Chondrocyte (in vitro differentiated cells): Measurements from ENCODE around the gene OR6Y1. TPM values are rescaled to one million over a fixed set of nuclear protein-coding genes. Genes with fewer than 3 reads are reported as not detected.

Experiments used
- DNase-seq: peaks from one replicate; pipeline ENCODE4 v3.0.0; 2021; ENCODE audit warnings: mixed read lengths, low spot score
- H3K27ac Mint-ChIP-seq: one replicate; pipeline ENCODE4 v1.8.0; 2021; ENCODE audit warnings: mild to moderate bottlenecking, moderate library complexity, mixed read lengths; ENCODE audit not compliant: unreplicated experiment
- H3K27me3 Mint-ChIP-seq: 2 replicates; pipeline ENCODE4 v1.8.0; 2021; ENCODE audit warnings: low read depth, mixed read lengths
- H3K36me3 Mint-ChIP-seq: 2 replicates; pipeline ENCODE4 v1.8.0; 2021; ENCODE audit warnings: low read depth, mixed read lengths
- H3K4me1 Mint-ChIP-seq: 2 replicates; pipeline ENCODE4 v1.8.0; 2021; ENCODE audit warnings: low read depth, mild to moderate bottlenecking, mixed read lengths
- H3K4me3 Mint-ChIP-seq: one replicate; pipeline ENCODE4 v1.8.0; 2021; ENCODE audit warnings: mild to moderate bottlenecking, moderate library complexity, mixed read lengths; ENCODE audit not compliant: unreplicated experiment
- H3K9me3 Mint-ChIP-seq: 2 replicates; pipeline ENCODE4 v1.8.0; 2021; ENCODE audit warnings: low read depth, mixed read lengths
- CTCF ChIP-seq: fragments of 200-600 bp; sonication (generic); IDR thresholded peaks from 2 replicates; pipeline ENCODE4 v1.5.0; 2021; ENCODE audit warnings: antibody characterized with exemption, mild to moderate bottlenecking, moderate library complexity
- total RNA-seq: library from RNA; stranded (reverse); gene quantifications from 3 replicates; pipeline ENCODE4 v1.2.1, GENCODE V29; 2021

OR6Y1 gene
- total RNA-seq, 1 donor from 2014 or later: not detected

- TF ChIP-seq CTCF: no peak
- no peak overlapping the region for H3K4me3 Mint-ChIP-seq
- H3K4me1 Mint-ChIP-seq: peaks cover 9% of the 10 kb centered on the region
- no peak for DNase-seq
- H3K27ac Mint-ChIP-seq: no peak overlapping the region
- H3K27me3 Mint-ChIP-seq: peaks cover 8% of the 10 kb centered on the region
- H3K9me3 Mint-ChIP-seq: no peaks in the 10 kb centered on the region
- no peaks in the 10 kb centered on the region for H3K36me3 Mint-ChIP-seq
These were observed 44.6 kb downstream of the OR6Y1 start for GRCh38 chr1:158509471-158510156.

GRCh38 chr1:158507511-158507910 lies 46.7 kb downstream of the OR6Y1 start:
- TF ChIP-seq CTCF: no peak
- Mint-ChIP-seq H3K4me1 (peaks cover 9% of the 10 kb centered on the region), H3K36me3 (no peaks in the 10 kb centered on the region), H3K27me3 (peaks cover 12% of the 10 kb centered on the region), H3K4me3 (no peak overlapping the region), H3K27ac (no peak overlapping the region), H3K9me3 (peaks cover 2% of the 10 kb centered on the region)
- no peak for DNase-seq

GRCh38 chr1:158506369-158506987 lies 47.7 kb downstream of the OR6Y1 start:
- peak; percentile 59 for TF ChIP-seq CTCF
- H3K9me3 Mint-ChIP-seq: peaks cover 5% of the 10 kb centered on the region
- DNase-seq: no peak

GRCh38 chr1:158496374-158496773 lies 57.8 kb downstream of the OR6Y1 start:
- no peak for DNase-seq
- Mint-ChIP-seq H3K9me3 (no peaks in the 10 kb centered on the region), H3K27me3 (peaks cover 8% of the 10 kb centered on the region), H3K4me1 (no peaks in the 10 kb centered on the region), H3K36me3 (no peaks in the 10 kb centered on the region), H3K4me3 (no peak overlapping the region), H3K27ac (no peak overlapping the region)
- peak; percentile 28 for TF ChIP-seq CTCF

More at GRCh38 chr1:158506369-158506987, 47.7 kb downstream of the OR6Y1 start:
- peaks cover 9% of the 10 kb centered on the region for H3K4me1 Mint-ChIP-seq
- no peaks in the 10 kb centered on the region for H3K36me3 Mint-ChIP-seq
- no peak overlapping the region for H3K4me3 Mint-ChIP-seq
- peaks cover 13% of the 10 kb centered on the region for H3K27me3 Mint-ChIP-seq
- no peak overlapping the region for H3K27ac Mint-ChIP-seq

GRCh38 chr1:158494796-158495195 lies 59.4 kb downstream of the OR6Y1 start:
- H3K27ac Mint-ChIP-seq: no peak overlapping the region
- H3K36me3 Mint-ChIP-seq: no peaks in the 10 kb centered on the region
- no peaks in the 10 kb centered on the region for H3K4me1 Mint-ChIP-seq
- no peak for DNase-seq
- no peaks in the 10 kb centered on the region for H3K9me3 Mint-ChIP-seq
- no peak overlapping the region for H3K4me3 Mint-ChIP-seq
- no peak for TF ChIP-seq CTCF
- peaks cover 8% of the 10 kb centered on the region for H3K27me3 Mint-ChIP-seq

Other genes with a start within 250 kb of the OR6Y1 start
- gene CD1B, start 222.9 kb downstream of the OR6Y1 start, total RNA-seq: not detected in 3 replicates
- gene CD1E, start 200.5 kb downstream of the OR6Y1 start, total RNA-seq: not detected in 3 replicates
- not detected in 3 replicates for gene OR10T2, start 154.9 kb downstream of the OR6Y1 start, total RNA-seq
- gene OR10K2, start 128.2 kb downstream of the OR6Y1 start, total RNA-seq: not detected in 3 replicates
- not detected in 3 replicates for gene OR10K1, start 92.6 kb downstream of the OR6Y1 start, total RNA-seq
- gene OR10R2, start 82.2 kb downstream of the OR6Y1 start, total RNA-seq: not detected in 3 replicates
- gene OR6P1, start 16.2 kb upstream of the OR6Y1 start, total RNA-seq: not detected in 3 replicates
- gene OR10X1, start 25.5 kb upstream of the OR6Y1 start, total RNA-seq: not detected in 3 replicates
- not detected in 3 replicates for gene OR10Z1, start 50.9 kb upstream of the OR6Y1 start, total RNA-seq
- gene SPTA1, start 132.3 kb upstream of the OR6Y1 start, total RNA-seq: not detected in 3 replicates
- not detected in 3 replicates for gene OR6K2, start 146.2 kb upstream of the OR6Y1 start, total RNA-seq
- gene OR6K3, start 166.3 kb upstream of the OR6Y1 start, total RNA-seq: not detected in 3 replicates
- gene OR6K6, start 200.3 kb upstream of the OR6Y1 start, total RNA-seq: not detected in 3 replicates
- gene OR6N1, start 217.8 kb upstream of the OR6Y1 start, total RNA-seq: not detected in 3 replicates
- not detected in 3 replicates for gene OR6N2, start 226.8 kb upstream of the OR6Y1 start, total RNA-seq